C1 segment of cervical spinal cord (tissue), 14 donors: ENCODE results near the gene CNNM4.

Experiments
- DNase-seq, 14 donors: peaks; one replicate each; lab custom pipeline; 2025; lab: John Stamatoyannopoulos, UW

The CNNM4 gene

GRCh38 chr2:96810783-96811192 is 50.1 kb downstream of the CNNM4 start:
- DNase-seq: no peak

GRCh38 chr2:96811917-96812316 is 51.2 kb downstream of the CNNM4 start:
- no peak for DNase-seq

GRCh38 chr2:96813656-96814055 is 53.0 kb downstream of the CNNM4 start:
- DNase-seq: no peak

- DNase-seq: peak in 3 of 14 donors; percentile 49 to 68 (median 64)
Observed at GRCh38 chr2:96815326-96816126, 54.8 kb downstream of the CNNM4 start.

GRCh38 chr2:96816127-96816835 is 55.6 kb downstream of the CNNM4 start, which contains the start of gene CNNM3:
TSS of gene CNNM3 (plus strand) at chr2:96816268. CDS start at chr2:96816278, 10 bp downstream.
- DNase-seq: peak; percentile 83 to 99 (median 94)

GRCh38 chr2:96816836-96817702 is 56.4 kb downstream of the CNNM4 start:
- DNase-seq: no peak

GRCh38 chr2:96817882-96818281 is 57.2 kb downstream of the CNNM4 start:
- no peak for DNase-seq

GRCh38 chr2:96819128-96819875 is 58.6 kb downstream of the CNNM4 start:
- DNase-seq: peak in 1 of 14 donors; percentile 84

- no peak for DNase-seq
Observed at GRCh38 chr2:96819876-96820511, 59.3 kb downstream of the CNNM4 start.

- no peak for DNase-seq
Observed at GRCh38 chr2:96821113-96821675, 60.5 kb downstream of the CNNM4 start.

- DNase-seq: no peak
Observed at GRCh38 chr2:96822786-96823185, 62.1 kb downstream of the CNNM4 start.

- DNase-seq: no peak
Observed at GRCh38 chr2:96823198-96823597, 62.5 kb downstream of the CNNM4 start.

- no peak for DNase-seq
Observed at GRCh38 chr2:96824079-96824870, 63.6 kb downstream of the CNNM4 start.

GRCh38 chr2:96825057-96825456 is 64.4 kb downstream of the CNNM4 start:
- no peak for DNase-seq

- DNase-seq: no peak
Observed at GRCh38 chr2:96826546-96827278, 66.0 kb downstream of the CNNM4 start.

GRCh38 chr2:96828436-96828835 is 67.7 kb downstream of the CNNM4 start:
- no peak for DNase-seq

- DNase-seq: no peak
Observed at GRCh38 chr2:96828874-96829273, 68.2 kb downstream of the CNNM4 start.

- DNase-seq: no peak
Observed at GRCh38 chr2:96830044-96830562, 69.4 kb downstream of the CNNM4 start.
